ENCODE results near the gene ZBTB17.
A peak's percentile ranks its signal among the peaks of the same experiment; 100 is the strongest.
"Not testable (repeated sequence)": the region's sequence is repeated elsewhere in the genome, so short reads cannot be mapped to it uniquely, and the experiment has no call there.

Gene ZBTB17

GRCh38 chr1:15932612-15933011, 43.3 kb downstream of the ZBTB17 start:
- TF ChIP-seq CTCF (IDR thresholded peaks at IDR 0.05; ENCODE audit: low read depth, low read length, missing control alignments) = no peak
- no peak for DNase-seq (ENCODE audit: low read depth)
- no peak overlapping the region for H3K4me3 ChIP-seq (ENCODE audit: low read depth, low read length)
- in situ Hi-C loops (cut with HindIII; ENCODE audit: low sequenced_read_pairs) = no loop called here

- no peak for TF ChIP-seq CTCF (IDR thresholded peaks at IDR 0.05; ENCODE audit: low read depth, low read length, missing control alignments)
- H3K4me3 ChIP-seq (ENCODE audit: low read depth, low read length) = no peak overlapping the region
- in situ Hi-C loops (cut with HindIII; ENCODE audit: low sequenced_read_pairs) = no loop called here
- no peak for DNase-seq (ENCODE audit: low read depth)
These were observed 44.0 kb downstream of the ZBTB17 start for GRCh38 chr1:15931884-15932283.

GRCh38 chr1:15931401-15931800, 44.5 kb downstream of the ZBTB17 start:
- in situ Hi-C loops (cut with HindIII; ENCODE audit: low sequenced_read_pairs) = no loop called here

GRCh38 chr1:15928971-15929965, 46.6 kb downstream of the ZBTB17 start:
- in situ Hi-C loops (cut with HindIII; ENCODE audit: low sequenced_read_pairs) = no loop called here
- DNase-seq (ENCODE audit: low read depth) = no peak
- no peak overlapping the region for H3K4me3 ChIP-seq (ENCODE audit: low read depth, low read length)
- no peak for TF ChIP-seq CTCF (IDR thresholded peaks at IDR 0.05; ENCODE audit: low read depth, low read length, missing control alignments)

More at GRCh38 chr1:15931401-15931800, 44.5 kb downstream of the ZBTB17 start:
- TF ChIP-seq CTCF (IDR thresholded peaks at IDR 0.05; ENCODE audit: low read depth, low read length, missing control alignments) = no peak
- no peak for DNase-seq (ENCODE audit: low read depth)
- H3K4me3 ChIP-seq (ENCODE audit: low read depth, low read length) = no peak overlapping the region

GRCh38 chr1:15926448-15926847, 49.5 kb downstream of the ZBTB17 start:
- DNase-seq (ENCODE audit: low read depth); in situ Hi-C loops (cut with HindIII; ENCODE audit: low sequenced_read_pairs); H3K4me3 ChIP-seq (ENCODE audit: low read depth, low read length): not testable (repeated sequence)

- no peak overlapping the region for H3K4me3 ChIP-seq (ENCODE audit: low read depth, low read length)
- no peak for TF ChIP-seq CTCF (IDR thresholded peaks at IDR 0.05; ENCODE audit: low read depth, low read length, missing control alignments)
- DNase-seq (ENCODE audit: low read depth) = peak; percentile 55
- in situ Hi-C loops (cut with HindIII; ENCODE audit: low sequenced_read_pairs) = no loop called here
These were observed 52.7 kb downstream of the ZBTB17 start for GRCh38 chr1:15923241-15923640.

Data from astrocyte of the cerebellum (primary cell).